Activated T-helper 17 cell treated with anti-CD3 and anti-CD28 coated beads, Interleukin-2, amount 50 U/mL, for 72 hours (primary cell): ENCODE results near the gene SURF2. TPM values are rescaled to one million over a fixed set of nuclear protein-coding genes. Genes with fewer than 3 reads are reported as not detected.
"Not testable (repeated sequence)": the region's sequence is repeated elsewhere in the genome, so short reads cannot be mapped to it uniquely, and the experiment has no call there.

Source experiments
- ATAC-seq: fragments of 150-1000 bp; cut with Tn5 transposase; replicated peaks from 2 replicates; pipeline ENCODE4 v1.10.0; 2021; ENCODE audit warnings: mild to moderate bottlenecking, moderate library complexity
- H3K27ac Mint-ChIP-seq: one replicate; pipeline ENCODE4 v1.8.0; 2022; ENCODE audit warnings: mixed read lengths
- H3K27me3 Mint-ChIP-seq: one replicate; pipeline ENCODE4 v1.8.0; 2022; ENCODE audit warnings: mixed read lengths
- H3K36me3 Mint-ChIP-seq: one replicate; pipeline ENCODE4 v1.8.0; 2022; ENCODE audit warnings: low read depth, mild to moderate bottlenecking, mixed read lengths
- H3K4me1 Mint-ChIP-seq: one replicate; pipeline ENCODE4 v1.8.0; 2022; ENCODE audit warnings: mixed read lengths
- H3K4me3 Mint-ChIP-seq: one replicate; pipeline ENCODE4 v1.8.0; 2022; ENCODE audit warnings: mild to moderate bottlenecking, mixed read lengths
- H3K9me3 Mint-ChIP-seq: one replicate; pipeline ENCODE4 v1.8.0; 2022; ENCODE audit warnings: mixed read lengths
- total RNA-seq, 2 donors: library from RNA; stranded (reverse); gene quantifications; one replicate each; pipeline ENCODE4 v1.2.3, GENCODE V29; 2022

Gene SURF2
- total RNA-seq, 2 donors from 2014 or later = 7.0 to 17.3 TPM

DNA sequence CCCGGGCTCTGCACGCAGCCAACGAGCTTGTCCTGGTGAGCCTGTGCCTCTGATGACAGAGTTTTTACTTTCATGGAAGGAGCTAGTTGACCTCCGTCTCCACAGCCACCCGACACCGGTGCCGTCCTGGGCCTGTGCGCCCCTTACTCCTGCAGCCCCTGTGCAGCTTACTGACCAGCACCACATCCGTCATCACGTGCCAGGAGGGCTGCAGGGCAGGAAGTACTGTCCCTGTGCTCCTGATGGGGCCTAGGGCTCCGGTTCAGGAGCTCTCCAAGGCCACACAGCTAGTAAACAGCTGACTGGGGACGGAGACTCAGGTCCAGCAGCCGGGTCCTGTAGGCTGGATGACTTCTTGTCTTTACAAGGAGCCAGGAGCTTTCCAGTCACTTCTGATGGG is 30.0 kb downstream of the SURF2 start:
- Mint-ChIP-seq H3K4me1 (no peaks in the 10 kb centered on the region), H3K9me3 (no peaks in the 10 kb centered on the region), H3K36me3 (no peaks in the 10 kb centered on the region), H3K4me3 (no peak overlapping the region), H3K27me3 (peaks cover 6% of the 10 kb centered on the region), H3K27ac (no peak overlapping the region)
- no peak for ATAC-seq

GRCh38 chr9:133387680-133388079 is 31.3 kb downstream of the SURF2 start:
- Mint-ChIP-seq H3K27ac (no peak overlapping the region), H3K4me1 (no peaks in the 10 kb centered on the region), H3K36me3 (no peaks in the 10 kb centered on the region), H3K9me3 (no peaks in the 10 kb centered on the region), H3K4me3 (no peak overlapping the region), H3K27me3 (peaks cover 6% of the 10 kb centered on the region)
- ATAC-seq = no peak

DNA sequence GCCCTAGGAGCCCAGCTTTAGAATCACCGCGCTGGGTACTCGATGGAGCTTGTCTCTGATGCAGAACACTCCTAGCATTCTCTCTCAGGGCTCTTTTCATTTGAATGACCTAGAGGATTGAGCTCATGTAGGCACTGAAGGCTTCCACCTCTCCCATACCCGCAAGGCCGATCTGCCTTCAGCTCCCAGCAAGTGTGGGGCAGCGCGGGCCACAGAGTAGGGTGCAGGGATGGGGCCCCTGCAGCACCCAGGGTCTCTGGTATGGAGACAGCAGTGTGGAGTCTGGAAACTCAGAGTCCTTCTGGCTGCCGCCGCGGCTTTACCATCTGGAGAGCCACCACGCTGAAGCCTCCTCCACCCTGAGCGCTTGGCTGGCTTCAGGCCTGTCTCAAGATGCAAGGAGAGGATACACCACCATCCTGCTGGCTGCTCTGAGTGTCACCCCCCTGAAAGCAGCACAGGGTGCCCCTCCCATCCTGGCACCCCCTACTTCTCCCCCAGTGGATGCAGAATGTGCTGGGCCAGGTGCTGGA is 32.7 kb downstream of the SURF2 start:
- no peak for ATAC-seq
- peaks cover 6% of the 10 kb centered on the region for H3K27me3 Mint-ChIP-seq
- H3K4me1 Mint-ChIP-seq = no peaks in the 10 kb centered on the region
- H3K27ac Mint-ChIP-seq = no peak overlapping the region
- no peaks in the 10 kb centered on the region for H3K9me3 Mint-ChIP-seq
- no peaks in the 10 kb centered on the region for H3K36me3 Mint-ChIP-seq
- no peak overlapping the region for H3K4me3 Mint-ChIP-seq

DNA sequence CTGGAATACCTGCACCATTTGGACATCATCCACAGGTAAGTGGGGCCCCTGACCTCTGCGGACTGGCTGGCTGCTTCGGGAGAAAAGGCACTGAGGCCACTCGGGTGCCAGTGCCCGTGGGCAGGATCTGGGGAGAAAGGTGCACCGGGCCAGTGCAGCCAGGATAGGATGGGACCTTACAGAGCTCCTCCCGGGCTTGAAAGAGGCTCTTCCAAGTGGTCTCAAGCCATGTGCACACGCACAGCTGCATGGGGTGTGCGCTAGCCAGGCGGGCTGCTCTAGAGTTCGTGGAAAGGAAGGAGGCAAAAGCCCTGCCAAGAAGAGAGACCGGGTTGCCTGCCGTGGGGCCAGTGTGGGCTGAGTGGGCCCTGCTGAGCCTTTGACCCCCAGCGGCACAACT is 33.2 kb downstream of the SURF2 start:
- no peak for ATAC-seq
- Mint-ChIP-seq H3K36me3 (no peaks in the 10 kb centered on the region), H3K9me3 (no peaks in the 10 kb centered on the region), H3K4me1 (no peaks in the 10 kb centered on the region), H3K4me3 (no peak overlapping the region), H3K27ac (no peak overlapping the region), H3K27me3 (peaks cover 6% of the 10 kb centered on the region)

- H3K4me1 Mint-ChIP-seq = no peaks in the 10 kb centered on the region
- H3K36me3 Mint-ChIP-seq = no peaks in the 10 kb centered on the region
- ATAC-seq = no peak
- no peaks in the 10 kb centered on the region for H3K9me3 Mint-ChIP-seq
- no peak overlapping the region for H3K4me3 Mint-ChIP-seq
- H3K27ac Mint-ChIP-seq = no peak overlapping the region
- H3K27me3 Mint-ChIP-seq = peaks cover 6% of the 10 kb centered on the region
Observed at GRCh38 chr9:133390713-133391112, 34.4 kb downstream of the SURF2 start.

- not testable (repeated sequence) for H3K4me1 Mint-ChIP-seq, ATAC-seq, H3K27ac Mint-ChIP-seq, H3K4me3 Mint-ChIP-seq, H3K9me3 Mint-ChIP-seq, H3K36me3 Mint-ChIP-seq, H3K27me3 Mint-ChIP-seq
Observed at GRCh38 chr9:133391449-133391848, 35.1 kb downstream of the SURF2 start.

- not testable (repeated sequence) for H3K4me3 Mint-ChIP-seq, H3K4me1 Mint-ChIP-seq, ATAC-seq, H3K27ac Mint-ChIP-seq, H3K9me3 Mint-ChIP-seq, H3K27me3 Mint-ChIP-seq, H3K36me3 Mint-ChIP-seq
Observed at GRCh38 chr9:133392308-133392707, 36.0 kb downstream of the SURF2 start.

DNA sequence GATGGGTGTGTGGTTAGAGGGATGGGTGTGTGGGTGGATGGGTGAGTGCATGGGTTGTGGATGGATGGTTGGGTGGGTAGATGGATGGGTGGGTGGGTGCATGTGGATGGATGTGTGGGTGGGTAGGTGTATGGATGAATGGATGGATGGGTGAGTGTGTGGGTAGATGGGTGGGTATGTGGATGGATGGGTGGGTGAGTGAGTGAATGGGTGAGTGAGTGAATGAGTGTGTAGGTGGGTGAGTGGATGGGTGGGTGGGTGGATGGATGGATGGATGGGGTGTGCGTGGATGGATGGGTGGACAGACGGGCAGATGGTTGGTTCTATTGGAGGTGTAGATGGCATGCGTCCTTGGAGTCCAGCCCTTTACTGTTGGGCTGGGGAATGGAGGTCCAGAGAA is 37.0 kb downstream of the SURF2 start:
- Mint-ChIP-seq H3K4me3 (no peak overlapping the region), H3K9me3 (no peaks in the 10 kb centered on the region), H3K27me3 (peaks cover 6% of the 10 kb centered on the region), H3K36me3 (no peaks in the 10 kb centered on the region), H3K4me1 (no peaks in the 10 kb centered on the region), H3K27ac (no peak overlapping the region)
- no peak for ATAC-seq

DNA sequence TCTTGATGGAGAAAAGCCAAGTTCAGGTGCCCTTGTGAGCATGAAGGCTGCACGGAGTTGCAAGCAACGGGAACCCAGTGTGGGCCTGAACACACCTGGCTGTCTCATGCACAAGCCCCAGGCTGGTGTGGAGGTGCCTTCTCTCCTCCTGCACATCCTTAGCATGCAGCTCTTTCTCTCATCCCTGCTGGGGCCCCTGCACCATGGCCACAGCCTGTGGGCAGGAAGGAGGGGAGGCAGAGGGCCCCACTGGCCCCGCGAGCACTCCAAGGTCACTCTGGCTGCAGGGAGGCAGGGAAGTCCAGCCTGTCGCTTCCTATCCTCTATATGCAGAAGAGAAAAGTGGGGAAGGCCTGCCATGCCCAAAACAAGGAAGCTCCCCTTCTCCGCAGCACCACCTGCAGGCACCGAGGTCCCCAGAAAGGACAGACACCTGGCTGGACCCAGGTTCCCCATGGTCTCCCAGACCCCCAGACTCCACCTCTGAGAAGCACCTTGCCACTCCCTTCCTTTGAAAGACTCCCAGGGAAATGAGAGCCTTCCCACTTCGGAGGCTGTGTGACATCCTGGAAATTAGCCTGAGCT is 38.4 kb downstream of the SURF2 start:
- no peak for ATAC-seq
- peaks cover 4% of the 10 kb centered on the region for H3K27me3 Mint-ChIP-seq
- H3K36me3 Mint-ChIP-seq = no peaks in the 10 kb centered on the region
- H3K27ac Mint-ChIP-seq = no peak overlapping the region
- no peak overlapping the region for H3K4me3 Mint-ChIP-seq
- no peaks in the 10 kb centered on the region for H3K4me1 Mint-ChIP-seq
- H3K9me3 Mint-ChIP-seq = no peaks in the 10 kb centered on the region

DNA sequence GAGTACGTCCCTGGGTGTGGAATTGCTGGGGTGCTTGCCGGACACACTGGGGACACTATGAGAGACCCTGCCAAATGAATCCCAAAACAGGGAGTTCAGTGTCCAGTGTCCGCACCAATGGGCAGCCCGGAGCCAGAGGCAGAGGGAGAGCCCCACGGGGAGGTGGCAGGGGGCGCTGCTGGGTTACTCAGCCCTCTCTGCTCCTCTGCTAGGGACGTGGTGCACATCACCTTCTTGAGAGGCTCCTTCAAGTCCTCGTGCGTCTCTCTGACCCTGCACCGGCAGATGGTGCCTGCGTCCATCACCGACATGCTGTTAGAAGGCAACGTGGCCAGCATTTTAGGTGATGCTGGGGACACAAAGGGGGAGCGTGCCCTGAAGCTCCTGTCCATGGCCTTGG is 40.6 kb downstream of the SURF2 start:
- H3K4me3 Mint-ChIP-seq = no peak overlapping the region
- peak; percentile 37 for ATAC-seq
- no peaks in the 10 kb centered on the region for H3K27me3 Mint-ChIP-seq
- no peaks in the 10 kb centered on the region for H3K4me1 Mint-ChIP-seq
- H3K9me3 Mint-ChIP-seq = no peaks in the 10 kb centered on the region
- H3K27ac Mint-ChIP-seq = no peak overlapping the region
- no peaks in the 10 kb centered on the region for H3K36me3 Mint-ChIP-seq

DNA sequence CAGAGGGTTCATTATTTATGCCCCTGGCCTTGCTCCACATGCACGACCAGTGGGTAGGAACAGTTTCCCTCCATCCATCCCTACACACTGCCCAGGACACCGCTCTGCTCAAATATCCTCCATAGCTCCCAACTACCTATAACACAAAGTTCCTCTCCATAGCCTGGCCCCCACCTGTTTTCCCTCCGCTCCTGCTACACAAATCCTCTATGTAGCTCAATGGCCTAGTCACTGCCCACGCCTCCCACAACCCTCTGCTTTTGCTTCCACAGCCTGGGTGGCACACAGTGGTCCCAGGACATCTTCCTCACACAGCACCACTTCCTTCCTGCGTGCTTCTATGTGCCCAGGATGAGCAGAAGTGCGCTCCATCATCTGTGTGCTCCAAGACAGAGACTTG is 41.0 kb downstream of the SURF2 start:
- Mint-ChIP-seq H3K9me3 (no peaks in the 10 kb centered on the region), H3K4me3 (no peak overlapping the region), H3K4me1 (no peaks in the 10 kb centered on the region), H3K36me3 (no peaks in the 10 kb centered on the region), H3K27ac (no peak overlapping the region), H3K27me3 (no peaks in the 10 kb centered on the region)
- no peak for ATAC-seq

DNA sequence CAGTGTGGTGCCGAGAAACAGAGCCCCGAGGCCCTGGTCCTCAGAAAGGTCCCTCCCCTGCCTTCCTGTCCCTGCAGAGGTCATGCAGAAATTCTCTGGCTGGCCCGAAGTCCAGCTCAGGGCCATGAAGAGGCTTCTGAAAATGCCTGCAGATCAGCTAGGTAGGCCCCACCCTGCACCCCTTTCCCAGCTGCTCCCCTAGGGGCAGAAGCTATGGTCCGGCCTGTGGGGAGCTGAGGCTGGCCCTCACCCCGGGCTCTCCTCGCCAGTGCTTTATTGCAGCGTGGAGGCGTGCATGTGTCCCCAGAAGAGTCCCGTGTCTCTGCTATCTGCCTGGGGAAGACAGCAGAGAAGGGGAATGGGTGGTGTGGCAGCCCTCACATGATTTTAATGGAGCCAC is 41.5 kb downstream of the SURF2 start:
- Mint-ChIP-seq H3K4me1 (no peaks in the 10 kb centered on the region), H3K27me3 (no peaks in the 10 kb centered on the region), H3K27ac (no peak overlapping the region), H3K9me3 (no peaks in the 10 kb centered on the region), H3K4me3 (no peak overlapping the region), H3K36me3 (no peaks in the 10 kb centered on the region)
- no peak for ATAC-seq

DNA sequence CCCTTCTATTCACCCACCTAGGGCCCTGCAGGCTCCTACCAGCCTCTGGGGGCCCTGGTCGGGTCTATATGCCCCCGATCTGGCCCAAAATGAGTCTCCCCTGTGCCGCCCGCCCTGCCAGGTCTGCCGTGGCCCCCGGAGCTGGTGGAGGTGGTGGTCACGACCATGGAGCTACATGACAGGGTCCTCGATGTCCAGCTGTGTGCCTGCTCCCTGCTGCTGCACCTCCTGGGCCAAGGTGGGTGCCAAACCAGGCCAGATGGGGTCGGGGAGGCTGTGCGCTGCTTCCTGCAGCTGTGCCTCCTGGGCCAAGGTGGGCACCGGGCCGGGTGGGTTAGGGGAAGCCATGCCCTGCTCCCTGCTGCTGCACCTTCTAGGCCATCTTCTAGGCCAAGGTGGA is 43.9 kb downstream of the SURF2 start:
- no peak for ATAC-seq
- H3K27me3 Mint-ChIP-seq = no peaks in the 10 kb centered on the region
- H3K36me3 Mint-ChIP-seq = peaks cover 13% of the 10 kb centered on the region
- no peaks in the 10 kb centered on the region for H3K4me1 Mint-ChIP-seq
- H3K9me3 Mint-ChIP-seq = no peaks in the 10 kb centered on the region
- no peak overlapping the region for H3K27ac Mint-ChIP-seq
- no peak overlapping the region for H3K4me3 Mint-ChIP-seq

- Mint-ChIP-seq H3K36me3 (peaks cover 26% of the 10 kb centered on the region), H3K9me3 (no peaks in the 10 kb centered on the region), H3K27me3 (no peaks in the 10 kb centered on the region), H3K27ac (no peak overlapping the region), H3K4me3 (no peak overlapping the region), H3K4me1 (peaks cover under 1% of the 10 kb centered on the region)
- ATAC-seq = no peak
Observed at GRCh38 chr9:133401588-133401987, 45.2 kb downstream of the SURF2 start.

- Mint-ChIP-seq H3K27ac (no peak overlapping the region), H3K4me1 (peaks cover 8% of the 10 kb centered on the region), H3K9me3 (no peaks in the 10 kb centered on the region), H3K27me3 (no peaks in the 10 kb centered on the region), H3K36me3 (peaks cover 37% of the 10 kb centered on the region), H3K4me3 (no peak overlapping the region)
- ATAC-seq = no peak
Observed at GRCh38 chr9:133402689-133403088, 46.3 kb downstream of the SURF2 start.
